Activated CD4-positive, alpha-beta memory T cell treated with anti-CD3 and anti-CD28 coated beads, Interleukin-2, amount 10 ng/mL, durations not matched to agents 7 days and 5 days (primary cell): Measurements from ENCODE around the gene CCR7. TPM values are rescaled to one million over a fixed set of nuclear protein-coding genes. Genes with fewer than 3 reads are reported as not detected.

Source experiments
- CTCF ChIA-PET: fragments of 350-600 bp; sonication (Branson Sonifier 250); formaldehyde crosslinking; loops from one replicate; lab custom pipeline; 2021; ENCODE audit warnings: antibody characterized with exemption, inconsistent platforms; lab: Charles Lee
- POLR2A ChIA-PET: fragments of 350-600 bp; sonication (Branson Sonifier 250); formaldehyde crosslinking; loops from one replicate; lab custom pipeline; 2021; ENCODE audit warnings: antibody characterized with exemption; lab: Charles Lee
- DNase-seq: peaks from one replicate; pipeline ENCODE4 v3.0.0-alpha.2; 2020
- H3K27ac Mint-ChIP-seq: one replicate; pipeline ENCODE4 v1.8.0; 2021; ENCODE audit warnings: mild to moderate bottlenecking, mixed read lengths
- H3K27me3 Mint-ChIP-seq: one replicate; pipeline ENCODE4 v1.8.0; 2021; ENCODE audit warnings: mixed read lengths
- H3K36me3 Mint-ChIP-seq: one replicate; pipeline ENCODE4 v1.8.0; 2021; ENCODE audit warnings: low read depth, mixed read lengths
- H3K4me1 Mint-ChIP-seq: one replicate; pipeline ENCODE4 v1.8.0; 2021; ENCODE audit warnings: mixed read lengths
- H3K4me3 Mint-ChIP-seq: one replicate; pipeline ENCODE4 v1.8.0; 2021; ENCODE audit warnings: mild to moderate bottlenecking, mixed read lengths
- H3K9me3 Mint-ChIP-seq: one replicate; pipeline ENCODE4 v1.8.0; 2021; ENCODE audit warnings: mixed read lengths
- total RNA-seq, 2 experiments: library from RNA; stranded (reverse); gene quantifications; one replicate each; pipeline ENCODE4 v1.2.3, GENCODE V29; 2021

The CCR7 gene
- total RNA-seq, 2 experiments from 2014 or later: 43.3 to 44.6 TPM

DNA sequence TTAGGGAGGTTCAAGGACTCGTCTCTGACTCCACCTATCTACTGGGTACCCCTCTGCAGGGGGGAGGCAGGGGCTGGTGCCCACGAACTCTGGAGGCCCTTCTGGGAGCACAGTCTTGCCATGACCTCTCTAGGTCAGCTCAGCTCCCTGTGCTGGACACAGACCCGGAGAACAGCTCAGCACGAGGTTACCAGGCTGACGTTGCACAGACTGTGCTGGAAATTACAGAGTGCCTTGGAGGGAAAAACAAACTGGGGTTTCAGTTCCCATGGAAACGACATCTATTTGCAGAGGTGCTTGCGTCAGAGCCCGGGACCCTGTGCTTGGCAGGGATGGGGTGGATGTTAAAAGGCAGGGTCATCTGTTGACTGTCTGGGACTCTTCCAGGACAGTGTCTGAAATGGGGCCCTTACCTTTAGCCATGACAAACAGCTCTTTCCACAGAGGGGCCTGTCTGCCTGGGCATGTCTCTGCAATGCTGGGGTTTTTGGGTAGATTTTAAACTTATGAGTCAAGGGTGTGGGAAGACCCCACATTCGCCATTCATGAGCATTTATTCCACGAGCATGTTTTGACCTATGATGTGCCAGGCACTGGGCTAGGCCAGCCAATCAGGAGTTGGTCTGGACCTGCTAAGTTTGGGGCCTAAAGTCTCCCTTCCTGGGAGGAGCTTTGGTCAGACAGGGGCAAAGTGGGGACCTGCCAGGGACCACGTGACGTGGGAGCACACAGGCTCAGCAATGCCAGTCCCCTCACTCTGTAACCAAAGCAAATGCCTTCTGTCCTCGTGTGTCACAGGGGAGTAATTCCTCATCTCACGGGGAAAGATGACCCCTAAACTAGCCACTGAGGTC, 22.5 kb downstream of the CCR7 start:
- no peak for DNase-seq
- Mint-ChIP-seq H3K27me3 (peaks cover 41% of the 10 kb centered on the region), H3K4me1 (peaks cover 60% of the 10 kb centered on the region), H3K4me3 (no peak overlapping the region), H3K9me3 (no peaks in the 10 kb centered on the region), H3K36me3 (peaks cover 2% of the 10 kb centered on the region), H3K27ac (no peak overlapping the region)
- ChIA-PET POLR2A (interaction anchor here (0.6 to 6.1 kb wide), 4 partner anchors 9 to 202 kb away, joined by 3 to 79 read pairs (median 34); no protein-coding TSS in a partner anchor), CTCF (interaction anchor here (0.7 to 14.7 kb wide), 2 partner anchors 16 to 102 kb away, joined by 3 to 266 read pairs; no protein-coding TSS in a partner anchor)

DNA sequence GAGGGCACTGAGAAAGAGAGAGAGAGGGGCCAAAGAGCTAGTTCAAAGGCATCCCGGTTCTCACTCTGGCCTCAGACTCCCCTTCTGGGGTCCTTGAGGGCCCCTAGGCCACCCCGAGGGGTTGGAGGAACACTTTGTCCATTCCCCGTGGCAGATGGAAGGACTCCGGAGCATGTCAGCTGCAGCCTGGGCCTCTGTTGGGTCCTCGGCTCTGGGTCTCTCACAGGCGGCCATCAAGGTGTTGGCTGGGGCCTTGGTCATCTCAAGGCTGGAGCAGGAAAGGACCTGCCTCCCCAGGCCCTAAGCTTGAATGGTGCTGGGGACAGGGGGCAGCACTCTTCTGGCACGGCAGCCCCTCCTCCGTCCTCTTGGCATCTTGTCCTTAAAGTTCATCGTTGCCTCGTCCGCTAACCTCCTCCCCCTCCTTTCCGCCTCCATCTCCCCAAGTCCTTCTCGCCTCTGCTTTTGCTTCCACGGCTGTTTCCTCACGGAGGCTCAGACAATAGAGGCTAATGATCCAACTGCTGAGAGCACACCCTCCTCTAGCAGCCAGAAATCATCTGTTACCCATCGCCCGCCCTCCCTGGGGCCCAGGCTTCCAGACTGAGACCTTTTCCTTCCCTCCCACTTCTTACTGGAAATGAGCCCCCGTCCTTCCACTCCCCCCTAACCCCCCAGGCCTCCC, 23.3 kb downstream of the CCR7 start:
- peaks cover 44% of the 10 kb centered on the region for H3K27me3 Mint-ChIP-seq
- POLR2A ChIA-PET: interaction anchor here (1.1 to 6.1 kb wide), 6 partner anchors 9 to 175 kb away, joined by 4 to 79 read pairs (median 22); partner anchors contain the start of gene TOP2A
- H3K9me3 Mint-ChIP-seq: no peaks in the 10 kb centered on the region
- H3K36me3 Mint-ChIP-seq: peaks cover 2% of the 10 kb centered on the region
- CTCF ChIA-PET: interaction anchor here (0.7 to 14.7 kb wide), 2 partner anchors 17 to 103 kb away, joined by 3 to 266 read pairs; no protein-coding TSS in a partner anchor
- H3K27ac Mint-ChIP-seq: peak overlapping the region; percentile 23
- DNase-seq: no peak
- H3K4me3 Mint-ChIP-seq: no peak overlapping the region
- peaks cover 59% of the 10 kb centered on the region for H3K4me1 Mint-ChIP-seq

DNA sequence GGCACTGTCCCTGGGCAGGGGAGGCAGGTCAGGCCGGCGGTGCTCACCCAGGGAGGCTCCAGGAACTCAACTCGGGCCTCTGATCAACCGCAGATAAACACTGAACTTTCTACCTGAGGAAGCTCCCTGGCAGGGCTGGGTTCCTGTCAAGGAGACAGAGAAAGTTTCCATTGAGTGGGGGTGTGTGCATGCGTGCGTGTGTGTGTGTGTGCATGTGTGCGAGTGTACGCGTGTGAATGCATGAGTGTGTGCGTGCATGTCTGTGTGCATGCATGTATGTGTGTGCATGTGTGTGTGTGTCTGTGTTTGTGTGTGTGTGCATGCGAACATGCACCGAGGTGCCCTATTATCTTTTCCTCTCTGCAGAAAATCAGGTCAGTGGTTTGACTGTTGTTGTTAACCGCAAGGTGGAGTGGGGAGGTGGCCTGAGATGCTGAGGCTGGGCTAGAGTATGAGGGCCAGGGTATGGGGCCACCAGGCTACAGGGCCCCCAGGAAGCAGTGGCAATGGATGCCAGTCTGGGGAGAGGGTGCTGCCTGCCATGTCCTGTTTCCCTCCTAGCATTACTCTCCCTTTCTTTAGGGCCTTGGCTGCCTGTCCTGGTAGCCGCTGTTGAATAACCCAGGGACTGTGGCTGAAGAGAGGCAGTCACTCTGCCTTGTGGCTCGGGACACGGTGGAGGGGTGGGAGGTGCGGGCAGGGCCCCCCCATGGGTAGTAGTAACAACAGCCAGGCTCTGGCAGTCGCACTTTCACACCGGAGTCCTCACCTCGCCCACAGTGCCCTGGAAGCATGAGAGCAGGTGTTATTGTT, 24.0 kb downstream of the CCR7 start:
- H3K27ac Mint-ChIP-seq: peak overlapping the region; percentile 71
- H3K36me3 Mint-ChIP-seq: peaks cover 2% of the 10 kb centered on the region
- peaks cover 47% of the 10 kb centered on the region for H3K27me3 Mint-ChIP-seq
- POLR2A ChIA-PET: interaction anchor here (1.0 to 6.1 kb wide), 14 partner anchors 8 to 174 kb away, joined by 3 to 79 read pairs (median 8); partner anchors contain the start of genes IGFBP4 and TOP2A
- H3K4me3 Mint-ChIP-seq: peak overlapping the region; percentile 44
- peaks cover 57% of the 10 kb centered on the region for H3K4me1 Mint-ChIP-seq
- peak; percentile 75 for DNase-seq
- no peaks in the 10 kb centered on the region for H3K9me3 Mint-ChIP-seq
- CTCF ChIA-PET: interaction anchor here (1.3 to 14.7 kb wide), 4 partner anchors 9 to 179 kb away, joined by 4 to 266 read pairs (median 8); partner anchors contain the start of gene TOP2A

DNA sequence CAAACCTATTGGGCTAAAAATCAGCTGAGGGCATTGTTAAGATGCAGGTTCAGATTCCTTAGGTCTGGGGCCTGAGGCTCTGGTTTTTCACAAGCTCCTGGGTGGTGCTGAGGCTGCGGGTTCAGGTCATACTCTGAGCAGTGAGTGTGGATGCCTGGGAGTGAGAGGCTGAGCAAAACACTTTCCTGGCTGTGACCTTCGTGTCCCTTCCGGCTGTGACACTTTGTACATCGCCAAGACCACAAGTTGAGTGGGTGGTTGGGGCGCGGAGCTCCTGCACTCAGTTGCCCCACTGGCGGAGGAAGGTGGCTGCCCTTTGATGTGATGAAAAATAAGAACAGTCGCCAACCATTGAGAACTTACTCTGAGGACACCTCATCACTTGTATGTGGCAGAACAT, 24.8 kb downstream of the CCR7 start:
- H3K27me3 Mint-ChIP-seq: peaks cover 48% of the 10 kb centered on the region
- POLR2A ChIA-PET: interaction anchor here (1.0 to 6.1 kb wide), 15 partner anchors 9 to 178 kb away, joined by 3 to 79 read pairs (median 5); partner anchors contain the start of genes IGFBP4 and TOP2A
- DNase-seq: no peak
- peaks cover 2% of the 10 kb centered on the region for H3K36me3 Mint-ChIP-seq
- no peaks in the 10 kb centered on the region for H3K9me3 Mint-ChIP-seq
- peaks cover 60% of the 10 kb centered on the region for H3K4me1 Mint-ChIP-seq
- no peak overlapping the region for H3K4me3 Mint-ChIP-seq
- CTCF ChIA-PET: interaction anchor here (0.9 to 14.7 kb wide), 6 partner anchors 8 to 178 kb away, joined by 3 to 266 read pairs (median 5); partner anchors contain the start of gene TOP2A
- peak overlapping the region; percentile 71 for H3K27ac Mint-ChIP-seq

DNA sequence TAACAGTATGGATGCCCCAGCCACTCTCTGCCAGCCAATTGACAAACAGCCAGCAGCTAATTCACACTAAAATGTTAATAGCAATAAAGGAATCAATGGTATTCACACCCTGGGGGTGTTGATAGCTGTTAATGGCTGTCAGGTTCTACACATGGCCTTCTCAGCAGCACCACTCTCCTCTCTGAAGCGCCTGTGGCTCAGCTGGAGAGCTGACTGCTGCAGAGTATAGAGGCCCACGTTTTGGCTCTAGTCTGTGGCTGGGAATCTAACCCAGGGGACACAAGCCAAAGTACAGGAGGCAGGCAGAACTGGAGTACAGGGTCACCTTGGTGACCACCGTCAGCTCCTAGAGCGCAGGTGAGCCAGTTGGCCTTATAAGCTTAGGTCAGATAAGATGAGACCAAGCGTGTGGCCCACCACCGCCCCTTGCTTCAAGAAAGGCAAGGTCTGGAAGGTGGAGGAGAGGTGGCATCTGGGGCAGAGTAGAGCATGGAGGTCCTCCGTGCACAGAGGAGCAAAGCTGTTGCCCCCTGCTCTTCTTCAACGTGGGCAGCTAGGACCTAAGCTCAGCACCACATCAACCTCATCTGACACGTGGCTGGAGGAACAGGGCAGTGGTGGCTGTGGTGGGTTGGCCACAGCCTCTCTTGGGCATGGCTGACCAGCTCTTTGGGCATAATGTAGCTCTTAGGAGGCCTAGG, 25.4 kb downstream of the CCR7 start:
- H3K36me3 Mint-ChIP-seq: peaks cover 2% of the 10 kb centered on the region
- CTCF ChIA-PET: interaction anchor here (0.8 to 14.7 kb wide), 7 partner anchors 8 to 177 kb away, joined by 3 to 266 read pairs (median 4); partner anchors contain the start of gene TOP2A
- H3K27me3 Mint-ChIP-seq: peaks cover 50% of the 10 kb centered on the region
- H3K27ac Mint-ChIP-seq: peak overlapping the region; percentile 32
- H3K4me3 Mint-ChIP-seq: no peak overlapping the region
- H3K4me1 Mint-ChIP-seq: peaks cover 60% of the 10 kb centered on the region
- POLR2A ChIA-PET: interaction anchor here (1.1 to 6.1 kb wide), 15 partner anchors 8 to 177 kb away, joined by 3 to 79 read pairs (median 4); partner anchors contain the start of genes IGFBP4 and TOP2A
- no peaks in the 10 kb centered on the region for H3K9me3 Mint-ChIP-seq
- no peak for DNase-seq

DNA sequence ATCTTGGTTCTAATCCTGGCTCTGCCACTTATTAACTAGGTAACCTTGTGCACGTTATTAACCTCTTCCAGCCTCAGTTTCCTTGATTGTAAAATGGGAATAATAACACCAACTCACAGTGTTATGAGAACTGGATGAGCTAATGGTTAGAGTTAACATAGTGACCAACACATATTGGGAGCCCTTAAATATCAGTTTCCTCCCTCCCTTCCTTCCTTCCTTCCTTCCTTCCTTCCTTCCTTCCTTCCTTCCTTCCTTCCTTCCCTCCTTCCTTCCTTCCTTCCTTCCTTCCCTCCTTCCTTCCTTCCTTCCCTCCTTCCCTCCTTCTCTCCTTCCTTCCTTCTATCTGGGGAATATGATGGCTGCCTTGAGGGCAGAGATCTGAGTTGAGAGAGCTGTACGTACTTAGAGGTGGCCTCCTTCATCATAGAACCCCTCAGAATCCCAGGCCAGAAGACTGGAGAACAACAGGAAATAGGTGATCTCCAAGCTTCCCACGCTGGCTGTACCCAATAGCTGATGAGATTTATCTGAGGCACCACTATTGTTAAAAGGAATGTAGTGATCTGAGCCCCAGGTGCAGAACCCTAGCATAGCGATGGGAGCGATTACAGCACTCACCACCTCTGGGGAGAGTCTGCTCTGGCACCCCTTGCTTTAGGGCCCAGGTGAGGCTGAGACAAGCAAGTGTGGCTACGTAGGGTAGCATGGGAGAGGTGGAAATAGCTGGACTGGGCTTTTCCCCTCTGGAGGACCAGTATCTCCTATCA, 26.2 kb downstream of the CCR7 start:
- CTCF ChIA-PET: interaction anchor here (0.6 to 14.7 kb wide), 5 partner anchors 20 to 177 kb away, joined by 3 to 266 read pairs (median 3); no protein-coding TSS in a partner anchor
- no peaks in the 10 kb centered on the region for H3K9me3 Mint-ChIP-seq
- H3K4me1 Mint-ChIP-seq: peaks cover 66% of the 10 kb centered on the region
- no peak for DNase-seq
- H3K27me3 Mint-ChIP-seq: peaks cover 48% of the 10 kb centered on the region
- H3K27ac Mint-ChIP-seq: no peak overlapping the region
- peaks cover 2% of the 10 kb centered on the region for H3K36me3 Mint-ChIP-seq
- no peak overlapping the region for H3K4me3 Mint-ChIP-seq
- POLR2A ChIA-PET: interaction anchor here (0.6 to 6.1 kb wide), 12 partner anchors 9 to 176 kb away, joined by 3 to 79 read pairs (median 8); partner anchors contain the start of gene TOP2A

DNA sequence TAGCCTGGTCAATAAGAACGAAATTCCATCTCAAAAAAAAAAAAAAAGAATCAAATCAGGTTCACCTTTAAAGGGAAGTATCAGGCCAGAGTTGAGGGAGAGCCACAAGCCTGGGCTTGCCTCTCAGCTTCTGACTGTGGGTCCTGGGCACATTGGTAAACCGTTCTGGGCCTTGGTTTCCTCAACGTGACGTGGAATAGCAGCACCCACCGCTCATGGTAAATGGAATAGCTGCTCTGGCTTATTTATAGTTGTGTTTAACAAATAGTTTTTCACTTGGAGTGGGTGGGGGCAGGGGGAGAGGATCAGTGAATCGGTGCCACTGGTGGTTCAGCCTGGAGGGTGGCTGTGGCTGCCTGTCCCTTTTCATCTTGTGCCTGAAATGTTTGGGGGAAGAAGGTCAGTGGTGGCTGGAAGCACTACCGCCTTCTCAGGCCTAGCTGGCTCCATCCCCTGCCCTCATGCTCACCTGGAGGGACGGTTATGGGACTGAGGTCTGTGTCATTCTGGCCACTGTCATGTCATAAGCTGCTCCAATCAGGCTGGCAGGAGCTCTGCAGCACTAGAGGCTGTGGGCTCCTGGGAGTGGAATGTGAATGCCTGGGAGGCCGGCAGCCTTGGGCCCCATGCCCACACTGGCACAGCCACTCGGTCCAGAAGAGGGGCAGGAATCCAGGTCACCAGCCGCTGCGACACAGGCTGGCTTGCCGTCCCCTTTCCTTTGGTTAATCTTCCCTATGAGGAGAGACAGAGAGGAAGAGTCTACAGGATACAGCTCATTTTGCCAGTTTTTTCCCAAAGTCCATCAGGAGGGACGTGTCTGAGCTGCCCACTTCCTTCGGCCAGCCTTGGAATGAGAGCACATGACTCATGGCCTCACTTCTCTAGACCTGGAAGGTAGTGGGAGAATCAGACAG, 27.0 kb downstream of the CCR7 start:
- Mint-ChIP-seq H3K9me3 (no peaks in the 10 kb centered on the region), H3K4me3 (no peak overlapping the region), H3K4me1 (peaks cover 73% of the 10 kb centered on the region), H3K27me3 (peaks cover 47% of the 10 kb centered on the region), H3K27ac (no peak overlapping the region), H3K36me3 (peaks cover 2% of the 10 kb centered on the region)
- DNase-seq: no peak
- ChIA-PET POLR2A (interaction anchor here (1.1 to 8.7 kb wide), 5 partner anchors 9 to 150 kb away, joined by 3 to 81 read pairs (median 34); partner anchors contain the start of genes CCR7 and TOP2A), CTCF (interaction anchor here (0.9 to 14.7 kb wide), 3 partner anchors 20 to 140 kb away, joined by 3 to 266 read pairs (median 4); no protein-coding TSS in a partner anchor)

DNA sequence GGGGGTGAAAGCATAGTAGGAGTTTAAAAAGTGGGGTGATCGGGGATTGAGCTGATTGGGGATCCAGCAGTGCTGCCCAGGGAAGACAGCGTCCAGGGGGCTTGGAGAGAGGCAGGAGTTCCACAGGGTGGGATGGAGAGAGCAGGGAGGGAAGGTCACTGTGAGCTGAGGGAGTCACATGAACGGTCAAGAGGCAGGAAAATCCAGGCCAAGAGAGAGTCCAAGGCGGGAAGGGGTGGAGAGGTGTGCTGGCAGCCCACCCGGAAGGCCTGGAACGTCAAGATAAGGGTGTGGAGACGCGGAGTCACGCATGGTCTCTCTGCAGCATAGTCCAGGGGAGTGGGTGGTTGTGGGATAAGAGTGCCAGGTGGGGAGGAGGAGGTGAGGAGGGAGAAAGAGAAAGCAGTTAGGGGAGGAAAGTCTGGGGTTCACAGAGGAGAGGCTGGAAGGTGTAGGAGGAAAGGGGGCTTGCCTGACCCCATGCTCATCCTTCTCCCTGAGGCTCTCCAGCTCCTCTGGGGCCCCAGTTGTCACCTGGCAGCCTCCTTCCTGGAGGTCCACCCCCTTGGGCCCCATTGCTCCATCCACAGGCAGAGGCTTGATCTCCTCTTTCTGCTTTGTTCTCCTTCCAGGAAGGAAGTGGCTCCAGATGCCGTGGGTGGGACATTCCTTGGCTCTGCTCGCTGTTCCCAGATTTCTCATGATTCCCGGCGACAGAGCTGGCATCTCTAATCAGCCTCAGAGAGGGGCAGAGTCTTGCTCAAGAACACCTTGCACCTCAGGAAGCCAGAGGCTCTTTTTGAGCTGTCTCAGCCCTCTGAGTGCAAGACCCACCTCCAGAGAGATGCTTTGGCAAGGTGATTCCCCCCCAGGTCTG, 28.7 kb downstream of the CCR7 start:
- H3K4me3 Mint-ChIP-seq: no peak overlapping the region
- DNase-seq: no peak
- POLR2A ChIA-PET: interaction anchor here (0.8 to 10.0 kb wide), 7 partner anchors 11 to 174 kb away, joined by 4 to 118 read pairs (median 11); partner anchors contain the start of genes CCR7 and TOP2A

DNA sequence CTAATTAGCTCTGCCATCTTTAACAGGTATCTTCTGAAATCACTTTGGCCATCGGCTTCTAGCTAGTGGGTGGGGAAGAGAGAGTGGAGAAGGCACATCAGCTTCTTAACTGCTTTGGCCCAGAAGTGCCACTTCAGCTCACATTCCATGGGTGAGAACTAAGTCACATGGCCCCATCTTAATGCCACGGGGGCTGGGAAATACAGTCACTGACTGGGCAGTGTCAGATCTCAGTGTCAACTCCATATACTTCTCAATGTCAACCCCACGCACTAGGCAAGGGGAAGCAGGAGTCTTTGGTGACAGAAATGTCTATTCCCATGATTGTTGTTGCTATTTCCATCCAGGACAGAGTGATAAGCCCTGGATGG, 29.4 kb downstream of the CCR7 start:
- Mint-ChIP-seq H3K9me3 (no peaks in the 10 kb centered on the region), H3K36me3 (peaks cover under 1% of the 10 kb centered on the region), H3K27me3 (peaks cover 32% of the 10 kb centered on the region), H3K4me1 (peaks cover 73% of the 10 kb centered on the region), H3K4me3 (no peak overlapping the region), H3K27ac (no peak overlapping the region)
- no peak for DNase-seq
- ChIA-PET POLR2A (interaction anchor here (1.2 to 10.0 kb wide), 6 partner anchors 11 to 173 kb away, joined by 3 to 118 read pairs (median 44); partner anchors contain the start of genes CCR7 and TOP2A), CTCF (interaction anchor here (0.8 to 14.7 kb wide), 11 partner anchors 12 to 178 kb away, joined by 3 to 266 read pairs (median 6); partner anchors contain the start of genes IGFBP4 and TOP2A)

More for the DNA sequence above, 28.7 kb downstream of the CCR7 start:
- CTCF ChIA-PET: interaction anchor here (1.6 to 14.7 kb wide), 7 partner anchors 22 to 178 kb away, joined by 4 to 266 read pairs (median 6); partner anchors contain the start of genes IGFBP4 and TOP2A
- H3K9me3 Mint-ChIP-seq: no peaks in the 10 kb centered on the region
- no peak overlapping the region for H3K27ac Mint-ChIP-seq
- peaks cover 73% of the 10 kb centered on the region for H3K4me1 Mint-ChIP-seq
- H3K36me3 Mint-ChIP-seq: no peaks in the 10 kb centered on the region
- H3K27me3 Mint-ChIP-seq: peaks cover 32% of the 10 kb centered on the region
